K562 (cell line): ENCODE measurements around the gene LTBR. TPM values are rescaled to one million over a fixed set of nuclear protein-coding genes. Genes with fewer than 3 reads are reported as not detected.

Experiments used
- ATAC-seq: fragments of 200-7000 bp; cut with Tn5 transposase; 3 replicates; pipeline ENCODE4 v1.9.1; 2020; ENCODE audit warnings: moderate library complexity
- BruUV-seq: library from RNA; stranded (reverse); fragments of 400-500 nt; replicated peaks from 2 replicates; lab custom pipeline; 2021; lab: Mats Ljungman, UMichigan
- CTCF ChIA-PET: fragments of 300-600 bp; formaldehyde crosslinking; extraction: SDS; loops from one replicate; lab custom pipeline; 2021; ENCODE audit warnings: low intra/inter-chr PET ratio; lab: Yijun Ruan, JAX
- POLR2A ChIA-PET: fragments of 300-600, 350-650 bp; sonication (Branson Sonifier 250); formaldehyde crosslinking; extraction: SDS; loops from one replicate; lab custom pipeline; 2021; ENCODE audit warnings: antibody characterized with exemption, inconsistent platforms; lab: Yijun Ruan, JAX
- DNase-seq, 4 experiments: peaks; one replicate each; pipeline versions ENCODE4 v3.0.0 to v3.0.0-alpha.2; 2011 to 2018; ENCODE audit warnings: low spot score in 3 of 4, mixed read lengths in 3 of 4; ENCODE audit errors: extremely low read depth in 1 of 4
- FAIRE-seq: peaks from 2 replicates; lab custom pipeline; 2011; peaks lifted over from hg19 to GRCh38; lab: Jason Lieb, UNC
- H2AFZ ChIP-seq: 2 replicates; pipeline ENCODE4 v1.6.0; 2011; ENCODE audit warnings: low read depth, low read length, control low read depth, inconsistent platforms
- H3K27ac ChIP-seq: fragments of 200-600 bp; 3 replicates; pipeline ENCODE4 v1.8.0; 2011; ENCODE audit warnings: low read depth, mild to moderate bottlenecking, control low read depth, inconsistent platforms, low read length, moderate library complexity, mixed read lengths; ENCODE audit errors: extremely low read depth
- H3K27me3 ChIP-seq, 2 experiments: fragments of 300-600 bp in 1 of 2; 2 replicates in 1 of 2; 3 replicates in 1 of 2; pipeline versions ENCODE4 v1.6.0 to v1.8.0; 2011; ENCODE audit warnings: inconsistent platforms in 2 of 2, low read length in 2 of 2, mild to moderate bottlenecking in 1 of 2, mixed read lengths in 1 of 2, moderate library complexity in 1 of 2; ENCODE audit not compliant: control insufficient read depth in 2 of 2, insufficient read depth in 2 of 2
- H3K36me3 ChIP-seq: fragments of 300-600 bp; 3 replicates; pipeline ENCODE4 v1.8.0; 2011; ENCODE audit warnings: mild to moderate bottlenecking, low read length, inconsistent platforms; ENCODE audit not compliant: control insufficient read depth, insufficient read depth
- H3K4me1 ChIP-seq, 2 experiments: fragments of 200-600 bp in 1 of 2; replicated peaks in 1 of 2; 2 replicates in 1 of 2; 3 replicates in 1 of 2; pipeline versions ENCODE4 v1.5.1 to v1.8.0; 2011; ENCODE audit warnings: inconsistent platforms in 2 of 2, low read length in 2 of 2, mild to moderate bottlenecking in 1 of 2, mixed read lengths in 1 of 2, moderate library complexity in 1 of 2; ENCODE audit not compliant: control insufficient read depth in 2 of 2, insufficient read depth in 2 of 2
- H3K4me2 ChIP-seq: 2 replicates; pipeline ENCODE4 v1.6.1; 2011; ENCODE audit warnings: low read length, control low read depth, inconsistent platforms, mixed read lengths; ENCODE audit not compliant: insufficient read depth
- H3K4me3 ChIP-seq: fragments of 200-600 bp; sonication (generic), shearing (Covaris generic); 2 replicates; pipeline ENCODE4 v1.5.1; 2016; ENCODE audit warnings: control low read depth, inconsistent platforms
- H3K79me2 ChIP-seq: fragments of 200-600 bp; 3 replicates; pipeline ENCODE4 v1.8.0; 2011; ENCODE audit warnings: low read length, inconsistent platforms; ENCODE audit not compliant: control insufficient read depth, insufficient read depth
- H3K9ac ChIP-seq, 2 experiments: 2 replicates each; pipeline versions ENCODE4 v1.6.0 to v1.6.1; 2011; ENCODE audit warnings: low read depth in 2 of 2, low read length in 2 of 2, control low read depth in 1 of 2, inconsistent platforms in 1 of 2, mild to moderate bottlenecking in 1 of 2, mixed read lengths in 1 of 2; ENCODE audit not compliant: insufficient read depth in 1 of 2
- H3K9me1 ChIP-seq: one replicate; pipeline ENCODE4 v1.6.0; 2011; ENCODE audit warnings: inconsistent platforms, mild to moderate bottlenecking, low read length, moderate library complexity; ENCODE audit not compliant: control insufficient read depth, insufficient read depth
- H3K9me3 ChIP-seq: replicated peaks from 2 replicates; pipeline ENCODE4 v1.5.1; 2011; ENCODE audit warnings: low read depth, low read length, inconsistent platforms; ENCODE audit not compliant: control insufficient read depth, insufficient read depth
- H4K20me1 ChIP-seq: replicated peaks from 2 replicates; pipeline ENCODE4 v1.6.1; 2011; ENCODE audit warnings: low read length, inconsistent platforms, mixed read lengths; ENCODE audit not compliant: control insufficient read depth, insufficient read depth
- BCL6 ChIP-seq: fragments of 250-450 bp; sonication (Bioruptor Pico); IDR thresholded peaks from 2 replicates; pipeline ENCODE4 v1.4.0; 2020
- CREM ChIP-seq: IDR thresholded peaks from 2 replicates; pipeline ENCODE4 v1.6.1; 2014; ENCODE audit warnings: antibody characterized with exemption, low read depth
- CSDE1 ChIP-seq, 2 experiments: fragments of 450-650 bp; IDR thresholded peaks; 2 replicates each; pipeline ENCODE4 v1.6.1; 2016; ENCODE audit warnings: mild to moderate bottlenecking in 1 of 2
- FOXO4 ChIP-seq: fragments of 450-650 bp; formaldehyde crosslinking; IDR thresholded peaks from 2 replicates; pipeline ENCODE4 v1.4.0; 2020; ENCODE audit warnings: mild to moderate bottlenecking, moderate library complexity
- HIVEP1 ChIP-seq: fragments of 250-450 bp; sonication (Bioruptor Pico); IDR thresholded peaks from 2 replicates; pipeline ENCODE4 v1.4.0; 2020; ENCODE audit warnings: mild to moderate bottlenecking
- MAX ChIP-seq: sonication (generic); formaldehyde crosslinking; IDR thresholded peaks from 2 replicates; pipeline ENCODE4 v1.9.0; 2022; ENCODE audit warnings: mild to moderate bottlenecking, missing genetic modification reagents
- MAZ ChIP-seq, 2 experiments: fragments of 450-650 bp in 1 of 2; sonication (generic) in 1 of 2; formaldehyde crosslinking; IDR thresholded peaks in 1 of 2; conservative IDR thresholded peaks in 1 of 2; 2 replicates each; pipeline versions ENCODE4 v1.4.0 to v1.5.0; 2020; ENCODE audit warnings: mild to moderate bottlenecking in 1 of 2, missing genetic modification reagents in 1 of 2
- MCM7 ChIP-seq, 2 experiments: fragments of 450-650 bp; IDR thresholded peaks; 2 replicates each; pipeline ENCODE4 v1.6.1; 2016 to 2018
- PRMT5 ChIP-seq: sonication (generic); formaldehyde crosslinking; IDR thresholded peaks from 2 replicates; pipeline ENCODE4 v1.5.0; 2020; ENCODE audit warnings: missing genetic modification reagents
- RAD21 ChIP-seq, 2 experiments: fragments of 250-450 bp in 1 of 2; fragments of 450-650 bp in 1 of 2; sonication (Bioruptor Pico) in 1 of 2; formaldehyde crosslinking in 1 of 2; IDR thresholded peaks in 1 of 2; conservative IDR thresholded peaks in 1 of 2; 2 replicates each; pipeline versions ENCODE4 v1.4.0 to v1.8.0; 2020 to 2022; ENCODE audit warnings: mild to moderate bottlenecking in 2 of 2, moderate library complexity in 1 of 2
- RBM25 ChIP-seq: fragments of 200-400 bp; formaldehyde crosslinking; IDR thresholded peaks from 2 replicates; pipeline ENCODE4 v1.6.1; 2018; ENCODE audit warnings: low read length, low read depth, moderate library complexity; ENCODE audit not compliant: severe bottlenecking
- SIX5 ChIP-seq, 2 experiments: IDR thresholded peaks; 2 replicates each; pipeline ENCODE4 v1.6.1; 2011; ENCODE audit warnings: low read length in 2 of 2, borderline replicate concordance in 1 of 2, low read depth in 1 of 2, mild to moderate bottlenecking in 1 of 2, moderate library complexity in 1 of 2; ENCODE audit not compliant: insufficient read depth in 1 of 2
- TAF1 ChIP-seq: IDR thresholded peaks from 2 replicates; pipeline ENCODE4 v1.6.1; 2011; ENCODE audit warnings: mild to moderate bottlenecking, low read length, moderate library complexity; ENCODE audit not compliant: insufficient read depth, control insufficient read depth, severe bottlenecking; ENCODE audit errors: extremely low read depth
- TCFL5 ChIP-seq: fragments of 250-450 bp; sonication (Bioruptor Pico); conservative IDR thresholded peaks from 2 replicates; pipeline ENCODE4 v1.6.1; 2021; ENCODE audit warnings: mild to moderate bottlenecking, moderate library complexity, matching md5 sums
- USF1 ChIP-seq: sonication (generic); formaldehyde crosslinking; IDR thresholded peaks from 2 replicates; pipeline ENCODE4 v1.9.0; 2022; ENCODE audit warnings: mild to moderate bottlenecking, missing genetic modification reagents
- YBX1 ChIP-seq: fragments of 450-650 bp; IDR thresholded peaks from 2 replicates; pipeline ENCODE4 v1.7.1; 2016; ENCODE audit warnings: mild to moderate bottlenecking
- ZFX ChIP-seq: sonication (generic); formaldehyde crosslinking; IDR thresholded peaks from 2 replicates; pipeline ENCODE4 v1.8.0; 2022; ENCODE audit warnings: mild to moderate bottlenecking, missing genetic modification reagents, moderate library complexity
- ZKSCAN3 ChIP-seq: fragments of 250-450 bp; sonication (Bioruptor Pico); IDR thresholded peaks from 2 replicates; pipeline ENCODE4 v1.4.0; 2020
- ZNF316 ChIP-seq: fragments of 450-650 bp; IDR thresholded peaks from 2 replicates; pipeline ENCODE4 v1.6.1; 2016
- WGBS: fragments of 100-300 bp; shearing (Covaris generic); methylation state at CpG from one replicate; pipeline ENCODE4 v1.1.6; 2016; ENCODE audit warnings: low coverage, mixed read lengths; ENCODE audit not compliant: insufficient coverage; ENCODE audit errors: missing lambda C conversion rate; 5-methylcytosine and 5-hydroxymethylcytosine counted together
- in situ Hi-C: fragments of 300-500 bp; cut with MboI; formaldehyde crosslinking; loops from 4 replicates; pipeline ENCODE4 v1.15.0; 2018; ENCODE audit warnings: inconsistent platforms, mixed read lengths
- intact Hi-C: fragments of 100-400 bp; cut with micrococcal nuclease; formaldehyde crosslinking; loops from 2 replicates; pipeline ENCODE4 v1.14.2; 2022
- polyA plus RNA-seq, 8 experiments: library from polyadenylated mRNA; depleted of rRNA in 4 of 8; stranded (reverse) in 5 of 8; unstranded in 3 of 8; fragments of >200 nt; fragmentation: Nextera tagmentation in 2 of 8; fragmentation: Illumina TruSeq in 1 of 8; extraction: Ambion mirVana in 2 of 8; extraction: Trizol in 1 of 8; gene quantifications; 2 replicates each; pipeline versions ENCODE4 v1.2.1 to v1.2.3, GENCODE V29; 2011 to 2014; ENCODE audit warnings: inconsistent platforms in 1 of 8, missing spikeins in 1 of 8
- total RNA-seq, 7 experiments: library from RNA; depleted of rRNA in 6 of 7; stranded (reverse); fragments of >200 nt in 6 of 7; fragmentation: Illumina TruSeq in 2 of 7; extraction: Trizol in 2 of 7; gene quantifications; 2 replicates each; pipeline versions ENCODE4 v1.2.1 to v1.2.3, GENCODE V29; 2011 to 2021; ENCODE audit warnings: low replicate concordance in 1 of 7

The LTBR gene
- total and polyA plus RNA-seq, 9 of the 15 experiments (the other 6 are each of a cell fraction or from before 2014, with no cell fraction given) = 0.96 to 69.0 (median 35.3) TPM

- TF ChIP-seq SIX5 (IDR thresholded peaks at IDR 0.05; ENCODE audit: borderline replicate concordance in 1 of 2, insufficient read depth in 1 of 2, low read depth in 1 of 2, low read length in 2 of 2) = no peak
Observed at GRCh38 chr12:6346942-6347341, 37.0 kb upstream of the LTBR start (continued).

- Histone ChIP-seq H3K4me1 (peaks cover 21 to 25% of the 10 kb centered on the region in 2 experiments), H3K9me3 (no peaks in the 10 kb centered on the region), H3K36me3 (no peaks in the 10 kb centered on the region), H3K79me2 (no peaks in the 10 kb centered on the region), H3K4me3 (no peak overlapping the region), H2AFZ (no peak overlapping the region), H3K4me2 (no peak overlapping the region), H3K27me3 (peaks cover 0 to 19% of the 10 kb centered on the region in 2 experiments; a peak in 2 of 5 replicates), H4K20me1 (peaks cover 11% of the 10 kb centered on the region; the same call in 1 of the 2 replicates), H3K27ac (no peak overlapping the region), H3K9ac (no peak overlapping the region; a peak in 1 of 4 replicates), H3K9me1 (no peaks in the 10 kb centered on the region)
- CTCF ChIA-PET = no interaction called here
- BruUV-seq = no TSS peak
- TF ChIP-seq FOXO4 (CRISPR knock-in tag) (no peak), RBM25 (no peak), ZFX (no peak), MAZ (CRISPR knock-in tag; conservative IDR thresholded peaks at IDR 0.05 in 1 of 2, IDR thresholded peaks at IDR 0.05 in 1 of 2) (no peak), MCM7 (IDR thresholded peaks at IDR 0.05) (no peak), CSDE1 (IDR thresholded peaks at IDR 0.05) (no peak), MAX (CRISPR knock-in tag) (no peak), TCFL5 (CRISPR knock-in tag) (no peak), USF1 (CRISPR knock-in tag) (no peak), RAD21 (CRISPR knock-in tag; conservative IDR thresholded peaks at IDR 0.05 in 1 of 2, IDR thresholded peaks at IDR 0.05 in 1 of 2) (no peak), CREM (no peak), YBX1 (no peak), ZKSCAN3 (CRISPR knock-in tag) (no peak), HIVEP1 (CRISPR knock-in tag) (no peak), PRMT5 (CRISPR knock-in tag) (no peak), ZNF316 (no peak), BCL6 (CRISPR knock-in tag) (no peak), TAF1 (no peak)
- FAIRE-seq (no peak), DNase-seq (no peak), ATAC-seq (no peak)
- WGBS = 30% methylated on average over 13 of the region's 19 CpGs
- intact Hi-C loops = no loop called here
- POLR2A ChIA-PET = interaction anchor here (0.5 kb wide), 1 partner anchor 23 kb away, joined by 4 read pairs; no protein-coding TSS in a partner anchor
- in situ Hi-C loops = no loop called here
Observed at GRCh38 chr12:6347367-6348338, 36.3 kb upstream of the LTBR start.
